ENCODE results near the gene ST6GALNAC2. TPM values are rescaled to one million over a fixed set of nuclear protein-coding genes. Genes with fewer than 3 reads are reported as not detected.

The ST6GALNAC2 gene
- 9.9 and 13.6 TPM in 2 replicates for total RNA-seq

DNA sequence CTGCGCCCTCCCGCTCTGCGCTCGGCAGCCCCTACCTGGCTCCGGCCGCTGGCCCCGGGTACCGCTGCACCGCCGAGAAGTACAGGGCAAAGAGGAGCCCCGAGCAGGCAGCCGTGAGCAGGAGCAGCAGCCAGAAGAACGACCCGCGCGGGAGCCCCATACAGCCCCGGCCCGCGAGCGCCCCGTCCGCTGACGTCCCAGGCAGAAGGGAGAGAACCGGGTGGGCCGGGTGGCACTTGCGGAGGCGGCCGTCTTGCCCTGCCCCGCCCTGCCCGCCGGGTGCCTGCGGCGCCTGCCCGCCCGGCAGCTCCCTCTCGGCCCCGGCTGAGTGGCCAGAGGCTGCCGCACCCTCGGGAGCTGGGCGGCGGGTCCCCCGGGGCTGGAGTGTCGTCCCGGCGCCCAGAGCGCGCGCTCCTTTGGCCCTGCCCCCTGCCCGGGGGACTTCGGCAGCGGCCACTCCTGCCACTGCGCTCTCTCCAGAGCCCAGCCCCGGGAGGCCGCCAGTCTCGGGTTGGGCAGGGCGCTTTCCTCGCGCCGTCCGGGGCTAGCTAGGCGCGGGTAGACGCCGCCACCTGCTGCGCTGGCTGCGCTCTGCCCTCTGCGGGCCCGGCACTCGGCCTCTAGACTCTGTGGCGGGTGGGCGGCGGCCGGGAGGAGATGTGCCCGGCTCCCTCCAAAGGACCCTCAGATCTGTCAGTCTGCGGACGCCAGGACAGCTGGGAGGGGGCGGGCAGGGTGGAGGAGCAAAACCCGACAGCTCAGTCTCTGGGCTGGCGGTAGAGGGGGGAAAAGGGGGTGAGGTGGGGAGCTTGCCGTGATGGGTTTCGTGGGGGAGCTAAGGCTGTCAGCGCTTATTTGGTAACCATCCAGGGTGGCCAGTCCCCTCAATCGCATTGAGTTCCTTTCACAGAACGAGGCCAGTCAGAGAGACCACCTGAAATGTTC is at the start of gene ST6GALNAC2:
Gene ST6GALNAC2, minus strand, starts transcription at position 212 of the 945 bp plus-strand sequence. Its CDS starts 52 bp downstream, at position 160.
- Histone ChIP-seq H3K36me3 (ENCODE audit: control insufficient read depth, insufficient read depth, low read length) (no peaks in the 10 kb centered on the region), H3K27me3 (ENCODE audit: control insufficient read depth, insufficient read depth, low read length) (peaks cover 14% of the 10 kb centered on the region), H3K4me3 (ENCODE audit: low read depth, low read length) (peak within 1 kb of the TSS; percentile 51)
- DNase-seq (ENCODE audit: low read depth): no peak
- TF ChIP-seq, protein P1, sequence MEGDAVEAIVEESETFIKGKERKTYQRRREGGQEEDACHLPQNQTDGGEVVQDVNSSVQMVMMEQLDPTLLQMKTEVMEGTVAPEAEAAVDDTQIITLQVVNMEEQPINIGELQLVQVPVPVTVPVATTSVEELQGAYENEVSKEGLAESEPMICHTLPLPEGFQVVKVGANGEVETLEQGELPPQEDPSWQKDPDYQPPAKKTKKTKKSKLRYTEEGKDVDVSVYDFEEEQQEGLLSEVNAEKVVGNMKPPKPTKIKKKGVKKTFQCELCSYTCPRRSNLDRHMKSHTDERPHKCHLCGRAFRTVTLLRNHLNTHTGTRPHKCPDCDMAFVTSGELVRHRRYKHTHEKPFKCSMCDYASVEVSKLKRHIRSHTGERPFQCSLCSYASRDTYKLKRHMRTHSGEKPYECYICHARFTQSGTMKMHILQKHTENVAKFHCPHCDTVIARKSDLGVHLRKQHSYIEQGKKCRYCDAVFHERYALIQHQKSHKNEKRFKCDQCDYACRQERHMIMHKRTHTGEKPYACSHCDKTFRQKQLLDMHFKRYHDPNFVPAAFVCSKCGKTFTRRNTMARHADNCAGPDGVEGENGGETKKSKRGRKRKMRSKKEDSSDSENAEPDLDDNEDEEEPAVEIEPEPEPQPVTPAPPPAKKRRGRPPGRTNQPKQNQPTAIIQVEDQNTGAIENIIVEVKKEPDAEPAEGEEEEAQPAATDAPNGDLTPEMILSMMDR (IDR thresholded peaks at IDR 0.05; ENCODE audit: insufficient read depth, low read length, poor library complexity, severe bottlenecking): peak; percentile 28

DNA sequence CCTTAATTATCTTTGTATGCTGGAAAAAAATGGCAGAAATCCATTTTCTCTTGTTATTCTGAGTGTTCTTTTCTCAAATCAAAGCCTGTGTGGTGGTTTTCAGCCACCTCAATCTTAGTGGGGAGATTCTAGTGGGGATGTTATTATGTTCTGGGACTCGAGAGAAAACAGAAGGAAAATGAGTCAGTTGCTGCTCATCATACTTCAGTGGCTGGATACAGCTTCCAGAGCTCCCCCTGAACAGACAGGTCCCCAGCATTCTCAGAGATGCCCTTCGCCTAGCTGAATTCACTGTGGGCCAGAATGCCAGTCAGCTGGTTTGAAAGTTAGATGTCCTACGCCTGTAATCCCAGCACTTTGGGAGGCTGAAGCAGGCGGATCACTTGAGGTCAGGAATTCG is 49.4 kb upstream of the ST6GALNAC2 start:
- TF ChIP-seq, protein P1 (IDR thresholded peaks at IDR 0.05; ENCODE audit: insufficient read depth, low read length, poor library complexity, severe bottlenecking): no peak
- Histone ChIP-seq H3K36me3 (ENCODE audit: control insufficient read depth, insufficient read depth, low read length) (no peaks in the 10 kb centered on the region), H3K4me3 (ENCODE audit: low read depth, low read length) (no peak overlapping the region), H3K27me3 (ENCODE audit: control insufficient read depth, insufficient read depth, low read length) (no peaks in the 10 kb centered on the region)
- no peak for DNase-seq (ENCODE audit: low read depth)

DNA sequence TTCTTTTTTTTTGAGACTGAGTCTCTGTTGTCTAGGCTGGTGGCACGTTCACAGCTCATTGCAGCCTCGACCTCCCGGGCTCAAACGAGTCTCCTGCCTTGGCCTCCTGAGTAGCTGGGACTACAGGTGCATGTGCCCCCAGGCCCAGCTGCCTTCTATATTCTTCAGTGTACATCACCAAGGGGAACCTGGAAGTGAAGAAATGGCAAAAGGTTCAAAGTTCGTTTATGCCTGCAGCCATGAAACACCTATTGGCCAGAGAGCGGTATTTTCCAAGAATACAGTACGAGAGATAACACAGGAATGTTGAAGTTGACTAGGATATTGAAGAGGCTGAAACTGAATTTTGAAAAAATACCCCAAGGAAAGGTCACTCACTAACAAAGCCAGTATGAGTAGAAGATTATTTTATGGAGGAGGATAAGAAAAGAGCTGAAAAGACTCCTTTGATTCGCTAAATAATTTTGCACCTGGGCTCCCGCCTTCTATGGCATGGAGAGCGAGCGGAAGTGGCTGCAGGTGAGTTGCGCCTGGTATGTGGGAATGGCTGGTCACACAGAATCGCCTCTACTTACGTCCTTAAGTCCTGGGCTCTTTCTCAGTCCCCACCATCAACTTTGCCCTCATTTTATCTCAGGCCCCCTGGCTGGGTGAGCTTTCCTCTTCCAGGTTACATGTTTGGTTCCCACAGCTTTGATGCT is 48.1 kb upstream of the ST6GALNAC2 start:
- no peak for DNase-seq (ENCODE audit: low read depth)
- no peak overlapping the region for H3K4me3 ChIP-seq (ENCODE audit: low read depth, low read length)
- H3K36me3 ChIP-seq (ENCODE audit: control insufficient read depth, insufficient read depth, low read length): no peaks in the 10 kb centered on the region
- TF ChIP-seq, protein P1 (IDR thresholded peaks at IDR 0.05; ENCODE audit: insufficient read depth, low read length, poor library complexity, severe bottlenecking): no peak
- no peaks in the 10 kb centered on the region for H3K27me3 ChIP-seq (ENCODE audit: control insufficient read depth, insufficient read depth, low read length)

DNA sequence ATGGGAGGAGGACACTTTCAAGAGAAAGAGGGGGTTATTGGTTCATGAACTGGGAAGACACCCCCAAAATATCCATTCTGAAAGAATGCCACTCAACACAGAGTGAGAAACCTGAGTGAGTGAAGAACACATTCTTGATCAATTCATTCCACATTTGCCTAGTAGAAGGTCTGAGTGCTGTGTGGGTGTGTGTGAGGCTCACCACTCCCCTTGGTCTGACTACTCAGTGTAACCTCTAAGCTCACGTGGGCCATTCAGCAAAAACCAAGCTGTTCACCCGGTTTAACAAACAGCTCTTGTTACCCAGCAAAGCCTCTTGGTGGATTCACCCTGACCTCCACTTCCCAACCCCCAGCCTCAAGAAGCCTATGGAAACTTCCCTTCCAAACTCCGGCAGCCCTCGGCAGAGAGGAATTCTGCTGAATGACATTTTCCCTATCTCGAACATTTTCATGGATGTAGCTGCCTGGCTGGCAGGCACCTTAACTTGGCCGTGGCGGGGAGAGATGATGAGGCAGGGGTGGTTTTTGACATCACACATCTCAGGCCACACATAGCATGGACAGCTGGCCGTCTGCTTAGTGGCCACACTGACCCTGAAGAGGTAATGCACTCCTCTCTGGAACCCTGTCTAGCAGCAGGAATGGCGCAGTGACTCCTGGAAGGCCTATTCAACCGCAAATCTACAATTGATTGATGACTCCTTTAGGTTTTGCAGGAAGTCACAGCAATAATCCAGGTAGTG is 46.3 kb upstream of the ST6GALNAC2 start:
- Histone ChIP-seq H3K36me3 (ENCODE audit: control insufficient read depth, insufficient read depth, low read length) (no peaks in the 10 kb centered on the region), H3K27me3 (ENCODE audit: control insufficient read depth, insufficient read depth, low read length) (no peaks in the 10 kb centered on the region), H3K4me3 (ENCODE audit: low read depth, low read length) (no peak overlapping the region)
- TF ChIP-seq, protein P1 (IDR thresholded peaks at IDR 0.05; ENCODE audit: insufficient read depth, low read length, poor library complexity, severe bottlenecking): no peak
- no peak for DNase-seq (ENCODE audit: low read depth)

DNA sequence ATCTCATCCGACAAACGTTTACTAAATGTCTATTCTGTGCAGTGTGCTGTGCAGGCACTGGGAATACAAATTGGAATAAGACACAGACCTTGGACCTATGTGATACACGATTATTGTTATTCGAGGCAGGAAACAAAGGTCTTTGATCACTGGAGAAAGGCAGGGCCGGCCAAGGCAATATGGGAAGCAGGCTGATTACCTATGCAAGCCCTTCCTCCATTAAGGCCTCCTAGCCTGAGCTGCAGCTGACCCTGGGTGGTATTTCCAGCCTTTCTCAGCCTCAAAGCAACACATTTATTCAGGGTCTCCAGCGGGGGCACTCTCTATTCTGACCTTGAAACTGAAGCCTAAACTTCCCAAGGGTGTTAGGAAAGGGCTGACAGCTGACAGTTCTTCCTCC is 44.5 kb upstream of the ST6GALNAC2 start:
- H3K36me3 ChIP-seq (ENCODE audit: control insufficient read depth, insufficient read depth, low read length): no peaks in the 10 kb centered on the region

More for the DNA sequence above, 44.5 kb upstream of the ST6GALNAC2 start:
- no peak overlapping the region for H3K4me3 ChIP-seq (ENCODE audit: low read depth, low read length)
- H3K27me3 ChIP-seq (ENCODE audit: control insufficient read depth, insufficient read depth, low read length): no peaks in the 10 kb centered on the region
- DNase-seq (ENCODE audit: low read depth): no peak
- TF ChIP-seq, protein P1 (IDR thresholded peaks at IDR 0.05; ENCODE audit: insufficient read depth, low read length, poor library complexity, severe bottlenecking): no peak

Measured in kidney epithelial cell (primary cell).